ENCODE measurements around the gene AKTIP. TPM values are rescaled to one million over a fixed set of nuclear protein-coding genes. Genes with fewer than 3 reads are reported as not detected.
"Not testable (repeated sequence)": the region's sequence is repeated elsewhere in the genome, so short reads cannot be mapped to it uniquely, and the experiment has no call there.

Gene AKTIP
- polyA plus RNA-seq, 1 donor = 31.3 TPM

GRCh38 chr16:53515811-53516210 lies 12.8 kb upstream of the AKTIP start:
- H3K36me3 ChIP-seq (ENCODE audit: control insufficient read depth, insufficient read depth, low read length) = no peaks in the 10 kb centered on the region
- H3K4me3 ChIP-seq (ENCODE audit: low read length) = no peak overlapping the region
- H3K27me3 ChIP-seq (ENCODE audit: control insufficient read depth, insufficient read depth, low read length) = no peaks in the 10 kb centered on the region
- DNase-seq = no peak
- H3K4me1 ChIP-seq (ENCODE audit: control insufficient read depth, insufficient read depth, low read length) = peaks cover 3% of the 10 kb centered on the region
- WGBS (ENCODE audit: insufficient coverage, low lambda C conversion rate) = no CpG with 5 or more reads among the region's 2 CpGs
- no peaks in the 10 kb centered on the region for H3K9me3 ChIP-seq (ENCODE audit: control insufficient read depth, low read depth, low read length)
- H3K27ac ChIP-seq (ENCODE audit: low read length) = no peak overlapping the region

GRCh38 chr16:53515259-53515658 lies 12.2 kb upstream of the AKTIP start:
- H3K36me3 ChIP-seq (ENCODE audit: control insufficient read depth, insufficient read depth, low read length) = no peaks in the 10 kb centered on the region
- H3K27ac ChIP-seq (ENCODE audit: low read length) = no peak overlapping the region
- H3K4me1 ChIP-seq (ENCODE audit: control insufficient read depth, insufficient read depth, low read length) = peaks cover 3% of the 10 kb centered on the region
- no peaks in the 10 kb centered on the region for H3K9me3 ChIP-seq (ENCODE audit: control insufficient read depth, low read depth, low read length)
- no peaks in the 10 kb centered on the region for H3K27me3 ChIP-seq (ENCODE audit: control insufficient read depth, insufficient read depth, low read length)
- WGBS (ENCODE audit: insufficient coverage, low lambda C conversion rate) = no CpG with 5 or more reads among the region's 6 CpGs
- no peak overlapping the region for H3K4me3 ChIP-seq (ENCODE audit: low read length)
- DNase-seq = no peak

GRCh38 chr16:53512795-53513194 lies 9.8 kb upstream of the AKTIP start:
- not testable (repeated sequence) for H3K9me3 ChIP-seq (ENCODE audit: control insufficient read depth, low read depth, low read length); H3K27me3 ChIP-seq (ENCODE audit: control insufficient read depth, insufficient read depth, low read length); H3K36me3 ChIP-seq (ENCODE audit: control insufficient read depth, insufficient read depth, low read length); H3K27ac ChIP-seq (ENCODE audit: low read length); H3K4me1 ChIP-seq (ENCODE audit: control insufficient read depth, insufficient read depth, low read length); H3K4me3 ChIP-seq (ENCODE audit: low read length); DNase-seq
- WGBS (ENCODE audit: insufficient coverage, low lambda C conversion rate) = no CpG with 5 or more reads among the region's 1 CpG

- H3K27ac ChIP-seq (ENCODE audit: low read length) = no peak overlapping the region
- H3K27me3 ChIP-seq (ENCODE audit: control insufficient read depth, insufficient read depth, low read length) = no peaks in the 10 kb centered on the region
- H3K36me3 ChIP-seq (ENCODE audit: control insufficient read depth, insufficient read depth, low read length) = no peaks in the 10 kb centered on the region
- no peak overlapping the region for H3K4me3 ChIP-seq (ENCODE audit: low read length)
- peaks cover 3% of the 10 kb centered on the region for H3K4me1 ChIP-seq (ENCODE audit: control insufficient read depth, insufficient read depth, low read length)
- no CpG with 5 or more reads among the region's 12 CpGs for WGBS (ENCODE audit: insufficient coverage, low lambda C conversion rate)
- DNase-seq = peak; percentile 29 to 43
- no peaks in the 10 kb centered on the region for H3K9me3 ChIP-seq (ENCODE audit: control insufficient read depth, low read depth, low read length)
These were observed 8.6 kb upstream of the AKTIP start for GRCh38 chr16:53511403-53512280.

- H3K27ac ChIP-seq (ENCODE audit: low read length) = no peak overlapping the region
These were observed 8.0 kb upstream of the AKTIP start for GRCh38 chr16:53511084-53511402.

GRCh38 chr16:53510704-53511070 lies 7.7 kb upstream of the AKTIP start:
- no CpG with 5 or more reads among the region's 2 CpGs for WGBS (ENCODE audit: insufficient coverage, low lambda C conversion rate)
- no peak for DNase-seq
- Histone ChIP-seq H3K4me1 (ENCODE audit: control insufficient read depth, insufficient read depth, low read length) (peaks cover 3% of the 10 kb centered on the region), H3K27me3 (ENCODE audit: control insufficient read depth, insufficient read depth, low read length) (no peaks in the 10 kb centered on the region), H3K27ac (ENCODE audit: low read length) (no peak overlapping the region), H3K36me3 (ENCODE audit: control insufficient read depth, insufficient read depth, low read length) (no peaks in the 10 kb centered on the region), H3K4me3 (ENCODE audit: low read length) (no peak overlapping the region), H3K9me3 (ENCODE audit: control insufficient read depth, low read depth, low read length) (no peaks in the 10 kb centered on the region)

More at GRCh38 chr16:53511084-53511402, 8.0 kb upstream of the AKTIP start:
- H3K27me3 ChIP-seq (ENCODE audit: control insufficient read depth, insufficient read depth, low read length) = no peaks in the 10 kb centered on the region
- H3K4me3 ChIP-seq (ENCODE audit: low read length) = no peak overlapping the region
- no peak for DNase-seq
- H3K4me1 ChIP-seq (ENCODE audit: control insufficient read depth, insufficient read depth, low read length) = peaks cover 3% of the 10 kb centered on the region
- no peaks in the 10 kb centered on the region for H3K9me3 ChIP-seq (ENCODE audit: control insufficient read depth, low read depth, low read length)
- WGBS (ENCODE audit: insufficient coverage, low lambda C conversion rate) = 100% methylated on average over 1 of the region's 6 CpGs
- no peaks in the 10 kb centered on the region for H3K36me3 ChIP-seq (ENCODE audit: control insufficient read depth, insufficient read depth, low read length)

GRCh38 chr16:53509906-53510703 lies 7.1 kb upstream of the AKTIP start:
- Histone ChIP-seq H3K9me3 (ENCODE audit: control insufficient read depth, low read depth, low read length) (no peaks in the 10 kb centered on the region), H3K36me3 (ENCODE audit: control insufficient read depth, insufficient read depth, low read length) (no peaks in the 10 kb centered on the region), H3K27ac (ENCODE audit: low read length) (no peak overlapping the region), H3K27me3 (ENCODE audit: control insufficient read depth, insufficient read depth, low read length) (no peaks in the 10 kb centered on the region), H3K4me3 (ENCODE audit: low read length) (no peak overlapping the region), H3K4me1 (ENCODE audit: control insufficient read depth, insufficient read depth, low read length) (peaks cover 3% of the 10 kb centered on the region)
- WGBS (ENCODE audit: insufficient coverage, low lambda C conversion rate) = 29% methylated on average over 4 of the region's 29 CpGs
- DNase-seq = peak; percentile 52 to 66

GRCh38 chr16:53507464-53508179 lies 4.6 kb upstream of the AKTIP start:
- Histone ChIP-seq H3K4me3 (ENCODE audit: low read length) (no peak overlapping the region), H3K27me3 (ENCODE audit: control insufficient read depth, insufficient read depth, low read length) (no peaks in the 10 kb centered on the region), H3K4me1 (ENCODE audit: control insufficient read depth, insufficient read depth, low read length) (peaks cover 11% of the 10 kb centered on the region), H3K9me3 (ENCODE audit: control insufficient read depth, low read depth, low read length) (no peaks in the 10 kb centered on the region), H3K27ac (ENCODE audit: low read length) (no peak overlapping the region), H3K36me3 (ENCODE audit: control insufficient read depth, insufficient read depth, low read length) (no peaks in the 10 kb centered on the region)
- DNase-seq = no peak
- no CpG with 5 or more reads among the region's 12 CpGs for WGBS (ENCODE audit: insufficient coverage, low lambda C conversion rate)

GRCh38 chr16:53506254-53506653 lies 3.2 kb upstream of the AKTIP start:
- DNase-seq = no peak
- Histone ChIP-seq H3K9me3 (ENCODE audit: control insufficient read depth, low read depth, low read length) (no peaks in the 10 kb centered on the region), H3K36me3 (ENCODE audit: control insufficient read depth, insufficient read depth, low read length) (no peaks in the 10 kb centered on the region), H3K27ac (ENCODE audit: low read length) (no peak overlapping the region), H3K27me3 (ENCODE audit: control insufficient read depth, insufficient read depth, low read length) (no peaks in the 10 kb centered on the region), H3K4me1 (ENCODE audit: control insufficient read depth, insufficient read depth, low read length) (peaks cover 16% of the 10 kb centered on the region), H3K4me3 (ENCODE audit: low read length) (no peak overlapping the region)
- WGBS (ENCODE audit: insufficient coverage, low lambda C conversion rate) = 72% methylated on average over 2 of the region's 3 CpGs

GRCh38 chr16:53504665-53505064 lies 1.7 kb upstream of the AKTIP start:
- DNase-seq = no peak

More at GRCh38 chr16:53504665-53505064, 1.7 kb upstream of the AKTIP start:
- no peak overlapping the region for H3K4me3 ChIP-seq (ENCODE audit: low read length)
- 50% methylated on average over 1 of the region's 7 CpGs for WGBS (ENCODE audit: insufficient coverage, low lambda C conversion rate)
- peak overlapping the region; percentile 100 for H3K27ac ChIP-seq (ENCODE audit: low read length)
- no peaks in the 10 kb centered on the region for H3K27me3 ChIP-seq (ENCODE audit: control insufficient read depth, insufficient read depth, low read length)
- no peaks in the 10 kb centered on the region for H3K9me3 ChIP-seq (ENCODE audit: control insufficient read depth, low read depth, low read length)
- H3K4me1 ChIP-seq (ENCODE audit: control insufficient read depth, insufficient read depth, low read length) = peaks cover 21% of the 10 kb centered on the region
- H3K36me3 ChIP-seq (ENCODE audit: control insufficient read depth, insufficient read depth, low read length) = no peaks in the 10 kb centered on the region

Measured in large intestine (tissue), 3 donors.